ENCODE results near the gene NRP1.
A peak's percentile ranks its signal among the peaks of the same experiment; 100 is the strongest.

NRP1 gene

GRCh38 chr10:33337326-33337957, 3.0 kb upstream of the NRP1 start:
- Histone ChIP-seq H3K9ac (peak overlapping the region in 3 of 11 experiments; percentile 85 to 99 (median 93); a peak in 4 of 22 replicates), H3K4me3 (peak overlapping the region in 6 of 10 experiments; percentile 69 to 97 (median 86); a peak in 9 of 20 replicates), H3K9me3 (replicated peaks in 1 of 11) (0 out of 22 replicates have a peak, but pooled peaks cover 0 to 5% (median 0%) of the 10 kb centered on the region in 11 experiments), H3K4me2 (peak overlapping the region in 7 of 11 experiments; percentile 91 to 100 (median 98); a peak in 14 of 22 replicates), H3K27me3 (peaks cover 0 to 75% (median 66%) of the 10 kb centered on the region in 11 experiments; a peak in 20 of 22 replicates), H3K36me3 (peaks cover 0 to 6% (median 0%) of the 10 kb centered on the region in 11 experiments; a peak in 4 of 22 replicates), H4K20me1 (peaks cover 0 to 24% (median 9%) of the 10 kb centered on the region in 11 experiments; a peak in 11 of 22 replicates), H3K27ac (peak overlapping the region in 3 of 11 experiments; percentile 83 to 90 (median 83); a peak in 3 of 22 replicates), H3K4me1 (peaks cover 25 to 37% (median 31%) of the 10 kb centered on the region in 10 experiments)
- TF ChIP-seq Cebpa-rat (IDR thresholded peaks at IDR 0.05), result no peak

- H3K4me3 ChIP-seq, result peak overlapping the region; percentile 65 to 97 (median 75)
- H3K36me3 ChIP-seq, result peaks cover 0 to 12% (median 0%) of the 10 kb centered on the region in 11 experiments; a peak in 4 of 22 replicates
- peaks cover 0 to 24% (median 13%) of the 10 kb centered on the region in 11 experiments; a peak in 11 of 22 replicates for H4K20me1 ChIP-seq
- peak overlapping the region in 6 of 11 experiments; percentile 46 to 90 (median 73); a peak in 10 of 22 replicates for H3K27ac ChIP-seq
- peak overlapping the region; percentile 91 to 100 (median 98) for H3K4me2 ChIP-seq
- H3K4me1 ChIP-seq, result peaks cover 25 to 32% (median 30%) of the 10 kb centered on the region in 10 experiments
- H3K27me3 ChIP-seq, result peaks cover 0 to 82% (median 73%) of the 10 kb centered on the region in 11 experiments; a peak in 20 of 22 replicates
- H3K9me3 ChIP-seq (replicated peaks in 1 of 11), result 0 out of 22 replicates have a peak, but pooled peaks cover 0 to 5% (median 0%) of the 10 kb centered on the region in 11 experiments
- H3K9ac ChIP-seq, result peak overlapping the region; percentile 8 to 99 (median 67); a peak in 18 of 22 replicates
- no peak for TF ChIP-seq Cebpa-rat (IDR thresholded peaks at IDR 0.05)
Observed at GRCh38 chr10:33336582-33337325, 2.3 kb upstream of the NRP1 start.

- Histone ChIP-seq H4K20me1 (peaks cover 0 to 25% (median 14%) of the 10 kb centered on the region in 11 experiments; a peak in 11 of 22 replicates), H3K36me3 (peaks cover 0 to 20% (median 0%) of the 10 kb centered on the region in 11 experiments; a peak in 4 of 22 replicates), H3K27ac (peak overlapping the region in 6 of 11 experiments; percentile 46 to 90 (median 73); a peak in 10 of 22 replicates), H3K9ac (peak overlapping the region; percentile 19 to 99 (median 67); a peak in 21 of 22 replicates), H3K4me3 (peak overlapping the region; percentile 65 to 97 (median 75)), H3K27me3 (peaks cover 0 to 89% (median 78%) of the 10 kb centered on the region in 11 experiments; a peak in 20 of 22 replicates), H3K4me2 (peak overlapping the region; percentile 91 to 100 (median 98)), H3K4me1 (peaks cover 20 to 34% (median 31%) of the 10 kb centered on the region in 10 experiments), H3K9me3 (replicated peaks in 1 of 11) (0 out of 22 replicates have a peak, but pooled peaks cover 0 to 5% (median 0%) of the 10 kb centered on the region in 11 experiments)
- TF ChIP-seq Cebpa-rat (IDR thresholded peaks at IDR 0.05), result no peak
Observed at GRCh38 chr10:33335801-33336581, 1.5 kb upstream of the NRP1 start.

GRCh38 chr10:33335551-33335800, 1.0 kb upstream of the NRP1 start:
- Histone ChIP-seq H4K20me1 (peaks cover 0 to 30% (median 14%) of the 10 kb centered on the region in 11 experiments; a peak in 11 of 22 replicates), H3K9me3 (replicated peaks in 1 of 11) (0 out of 22 replicates have a peak, but pooled peaks cover 0 to 5% (median 0%) of the 10 kb centered on the region in 11 experiments), H3K36me3 (peaks cover 0 to 23% (median 0%) of the 10 kb centered on the region in 11 experiments; a peak in 4 of 22 replicates), H3K4me2 (peak overlapping the region; percentile 91 to 100 (median 98)), H3K27me3 (peaks cover 0 to 92% (median 78%) of the 10 kb centered on the region in 11 experiments; a peak in 20 of 22 replicates), H3K4me1 (peaks cover 19 to 39% (median 35%) of the 10 kb centered on the region in 10 experiments), H3K4me3 (peak overlapping the region; percentile 65 to 97 (median 75)), H3K27ac (peak overlapping the region in 7 of 11 experiments; percentile 15 to 90 (median 63); a peak in 14 of 22 replicates), H3K9ac (peak overlapping the region; percentile 19 to 99 (median 67))
- TF ChIP-seq Cebpa-rat (IDR thresholded peaks at IDR 0.05), result no peak

GRCh38 chr10:33334805-33335550, 511 bp upstream of the NRP1 start:
- H3K27ac ChIP-seq, result peak overlapping the region in 7 of 11 experiments; percentile 15 to 90 (median 63); a peak in 14 of 22 replicates
- peaks cover 22 to 39% (median 35%) of the 10 kb centered on the region in 10 experiments for H3K4me1 ChIP-seq
- peaks cover 0 to 28% (median 0%) of the 10 kb centered on the region in 11 experiments; a peak in 6 of 22 replicates for H3K36me3 ChIP-seq
- peaks cover 0 to 35% (median 14%) of the 10 kb centered on the region in 11 experiments; a peak in 11 of 22 replicates for H4K20me1 ChIP-seq
- H3K9ac ChIP-seq, result peak overlapping the region; percentile 19 to 99 (median 67)
- peaks cover 0 to 92% (median 78%) of the 10 kb centered on the region in 11 experiments; a peak in 20 of 22 replicates for H3K27me3 ChIP-seq
- peak overlapping the region; percentile 91 to 100 (median 98) for H3K4me2 ChIP-seq
- H3K4me3 ChIP-seq, result peak overlapping the region; percentile 65 to 97 (median 75)
- TF ChIP-seq Cebpa-rat (IDR thresholded peaks at IDR 0.05), result no peak
- 0 out of 22 replicates have a peak, but pooled peaks cover 0 to 5% (median 0%) of the 10 kb centered on the region in 11 experiments for H3K9me3 ChIP-seq (replicated peaks in 1 of 11)

GRCh38 chr10:33333260-33334101, 986 bp downstream of the NRP1 start:
- Histone ChIP-seq H3K27me3 (peaks cover 0 to 77% (median 70%) of the 10 kb centered on the region in 11 experiments; a peak in 20 of 22 replicates), H3K4me2 (peak overlapping the region; percentile 85 to 100 (median 98)), H3K9ac (peak overlapping the region; percentile 71 to 99 (median 80))

More at GRCh38 chr10:33333260-33334101, 986 bp downstream of the NRP1 start:
- Histone ChIP-seq H3K4me3 (peak overlapping the region; percentile 65 to 97 (median 75)), H4K20me1 (peaks cover 0 to 50% (median 14%) of the 10 kb centered on the region in 11 experiments; a peak in 12 of 22 replicates), H3K27ac (peak overlapping the region; percentile 48 to 98 (median 67)), H3K4me1 (peaks cover 31 to 39% (median 37%) of the 10 kb centered on the region in 10 experiments), H3K9me3 (replicated peaks in 1 of 11) (0 out of 22 replicates have a peak, but pooled peaks cover 0 to 5% (median 0%) of the 10 kb centered on the region in 11 experiments), H3K36me3 (peaks cover 0 to 43% (median 0%) of the 10 kb centered on the region in 11 experiments; a peak in 6 of 22 replicates)
- no peak for TF ChIP-seq Cebpa-rat (IDR thresholded peaks at IDR 0.05)
